HG02870 (cell line): Measurements from ENCODE around the gene TPM2.

Experiments
- ATAC-seq: cut with Tn5 transposase; IDR thresholded peaks from one replicate; pipeline ENCODE4 v1.9.1; 2021; ENCODE audit warnings: mild to moderate bottlenecking, moderate library complexity; ENCODE audit not compliant: unreplicated experiment

The TPM2 gene

GRCh38 chr9:35689542-35690293, at the start of gene TPM2:
TSS of gene TPM2 (minus strand) at chr9:35689925. CDS start at chr9:35689817, 108 bp downstream.
- no peak for ATAC-seq

DNA sequence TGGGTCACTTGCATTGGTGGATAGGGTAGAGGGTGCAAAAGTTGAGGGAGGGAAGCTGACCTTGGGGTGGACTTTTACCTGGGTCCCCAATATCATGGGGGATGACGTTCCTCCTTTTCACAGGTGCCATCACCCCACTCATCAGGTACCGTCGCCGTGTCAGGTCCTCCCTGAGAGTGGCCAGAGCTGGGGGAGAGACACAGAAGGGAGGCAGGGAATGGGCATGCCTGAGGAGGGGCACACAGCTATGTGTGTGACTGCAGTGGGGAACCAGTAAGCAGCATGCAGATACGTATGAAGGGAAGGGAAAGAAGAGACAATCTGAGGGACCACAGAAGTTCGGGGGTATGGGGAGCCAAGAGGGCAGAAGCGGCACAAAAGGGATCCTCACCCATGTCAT, 49.2 kb upstream of the TPM2 start:
- no peak for ATAC-seq

DNA sequence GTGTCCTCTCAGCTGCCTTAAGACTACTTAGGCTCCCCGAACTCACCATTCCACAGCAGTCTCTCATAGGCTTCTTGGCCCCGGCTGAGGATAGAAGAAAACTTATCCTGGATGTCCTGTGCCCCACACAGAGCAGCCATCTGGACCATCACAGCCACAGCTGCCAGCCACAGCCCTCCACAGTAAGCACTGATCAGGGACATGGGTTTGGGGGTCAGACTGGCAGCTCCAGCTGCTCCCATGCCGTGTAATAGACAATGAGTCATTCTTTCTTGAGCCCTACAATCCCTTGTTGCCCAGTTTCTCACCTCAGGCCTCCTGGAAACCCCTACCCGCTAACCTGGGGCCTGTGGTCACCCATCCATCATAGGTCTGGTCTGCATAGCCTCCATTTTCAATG, 48.5 kb upstream of the TPM2 start:
- no peak for ATAC-seq

- ATAC-seq = no peak
Measured at GRCh38 chr9:35737143-35737542, 47.4 kb upstream of the TPM2 start.

DNA sequence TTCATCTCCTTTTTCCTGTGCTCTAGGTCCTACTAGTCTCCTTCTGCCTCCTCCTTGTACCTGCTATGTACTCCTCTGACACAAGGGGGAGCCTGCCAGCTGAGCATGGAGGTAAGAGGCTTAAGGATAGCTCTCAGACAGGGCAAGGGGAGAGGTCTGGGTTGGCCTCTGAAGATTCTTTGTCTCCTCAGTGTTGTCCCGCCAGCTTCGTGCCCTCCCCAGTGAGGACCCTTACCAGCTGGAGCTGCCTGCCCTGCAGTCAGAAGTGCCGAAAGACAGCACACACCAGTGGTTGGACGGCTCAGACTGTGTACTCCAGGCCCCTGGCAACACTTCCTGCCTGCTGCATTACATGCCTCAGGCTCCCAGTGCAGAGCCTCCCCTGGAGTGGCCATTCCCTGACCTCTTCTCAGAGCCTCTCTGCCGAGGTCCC, 46.5 kb upstream of the TPM2 start:
- ATAC-seq = no peak

- no peak for ATAC-seq
Measured at GRCh38 chr9:35734096-35734495, 44.4 kb upstream of the TPM2 start.

- ATAC-seq = peak; percentile 2
Measured at GRCh38 chr9:35732800-35733541, 43.2 kb upstream of the TPM2 start.

GRCh38 chr9:35732185-35732799, 42.6 kb upstream of the TPM2 start, which contains the start of the genes CREB3 and TLN1:
TSS of gene CREB3 (plus strand) at chr9:35732666. CDS start at chr9:35732773, 107 bp downstream.
TSS of gene TLN1 (minus strand) at chr9:35732195. CDS start at chr9:35725694, 6,501 bp downstream.
- ATAC-seq = peak; percentile 76

DNA sequence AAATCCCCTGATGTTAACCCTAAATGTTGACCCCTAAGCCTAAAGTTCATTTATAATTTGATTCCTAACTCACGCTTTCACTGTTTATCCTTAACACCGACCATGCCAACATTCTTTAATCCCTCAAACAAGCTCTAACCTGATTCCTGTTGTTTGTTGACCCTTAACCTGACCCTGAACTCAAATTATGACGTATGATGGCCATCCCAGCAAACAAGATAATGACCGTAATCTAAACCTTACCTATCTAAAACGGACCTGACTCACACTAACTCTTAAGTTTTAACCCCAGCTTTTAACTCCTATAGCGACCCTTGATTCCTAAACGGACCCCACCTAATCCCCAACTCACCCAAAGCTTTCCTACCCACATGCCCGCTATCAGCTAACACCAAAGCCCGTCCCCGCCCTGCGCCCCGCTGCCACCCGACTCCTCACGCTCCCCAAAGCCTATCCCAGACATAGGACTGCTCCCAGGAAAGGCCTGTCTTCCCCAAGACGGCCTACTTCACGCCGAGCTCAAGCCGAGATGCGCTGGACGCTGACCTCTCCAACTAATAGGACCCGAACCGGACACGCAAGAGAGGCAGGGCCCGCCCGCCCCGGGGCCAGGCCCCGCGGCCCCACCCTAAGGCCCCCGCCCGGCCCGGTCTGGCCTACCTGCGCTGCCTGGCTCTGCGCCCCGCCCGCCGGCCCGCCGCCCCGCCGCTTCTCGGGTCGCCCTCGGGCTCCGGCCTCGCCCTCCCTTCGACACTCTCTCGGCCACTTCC, 41.9 kb upstream of the TPM2 start:
- no peak for ATAC-seq

DNA sequence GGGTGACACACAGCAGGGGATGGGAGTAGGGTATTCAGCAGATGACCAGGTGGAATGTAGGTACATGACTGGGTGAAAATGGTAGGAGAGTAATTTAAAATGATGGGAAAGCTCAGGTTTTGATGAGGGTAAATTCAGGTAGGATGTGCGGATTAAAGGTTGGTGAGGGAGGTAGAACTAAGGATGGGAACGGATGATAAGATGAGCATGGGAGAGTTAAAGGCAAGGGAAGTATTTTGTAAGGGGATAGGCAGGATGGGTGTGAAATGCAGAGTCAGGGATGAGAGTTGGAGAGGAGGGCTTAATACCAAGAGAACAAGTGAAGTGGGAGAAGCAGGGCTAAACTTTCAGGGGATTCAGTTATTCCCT, 40.7 kb upstream of the TPM2 start:
- ATAC-seq = no peak

DNA sequence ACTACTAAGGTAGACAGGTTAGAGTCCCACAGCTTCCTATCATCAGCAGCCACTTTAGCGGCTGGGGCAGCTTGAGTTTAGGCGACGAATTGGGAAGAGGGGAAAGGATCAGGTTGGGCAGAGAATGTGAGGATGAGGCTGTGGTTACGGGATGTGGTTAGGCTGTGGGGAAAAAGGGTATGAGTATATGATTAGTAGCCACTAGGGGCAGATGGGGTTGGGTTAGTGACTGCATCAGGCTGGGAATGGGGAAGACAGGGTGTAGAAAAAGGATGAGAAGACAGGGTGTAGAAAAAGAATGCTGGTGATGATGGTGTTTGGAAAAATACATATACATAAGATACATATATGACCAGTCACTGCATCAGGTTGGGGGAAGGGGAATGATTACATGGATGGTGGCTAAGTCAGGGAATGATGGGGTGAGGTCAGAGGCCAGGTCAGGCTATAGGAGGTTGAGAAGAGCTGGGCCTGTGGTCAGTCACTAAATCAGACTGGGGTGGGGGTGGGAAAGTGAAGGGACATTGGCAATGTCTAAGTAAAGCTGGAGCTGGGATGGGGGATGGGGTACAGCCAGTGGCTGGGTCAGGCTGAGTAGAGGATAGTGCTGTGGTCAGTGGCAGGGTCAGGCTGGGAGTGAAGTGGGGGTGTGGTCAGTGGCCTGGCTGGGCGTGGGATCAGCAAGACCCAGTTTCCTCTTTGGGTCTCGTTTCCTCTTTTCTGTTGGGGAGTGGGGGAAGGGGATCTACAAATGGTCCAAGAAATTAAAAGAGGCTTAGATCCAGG, 40.2 kb upstream of the TPM2 start:
- no peak for ATAC-seq

GRCh38 chr9:35729101-35729500, 39.4 kb upstream of the TPM2 start:
- ATAC-seq = no peak

DNA sequence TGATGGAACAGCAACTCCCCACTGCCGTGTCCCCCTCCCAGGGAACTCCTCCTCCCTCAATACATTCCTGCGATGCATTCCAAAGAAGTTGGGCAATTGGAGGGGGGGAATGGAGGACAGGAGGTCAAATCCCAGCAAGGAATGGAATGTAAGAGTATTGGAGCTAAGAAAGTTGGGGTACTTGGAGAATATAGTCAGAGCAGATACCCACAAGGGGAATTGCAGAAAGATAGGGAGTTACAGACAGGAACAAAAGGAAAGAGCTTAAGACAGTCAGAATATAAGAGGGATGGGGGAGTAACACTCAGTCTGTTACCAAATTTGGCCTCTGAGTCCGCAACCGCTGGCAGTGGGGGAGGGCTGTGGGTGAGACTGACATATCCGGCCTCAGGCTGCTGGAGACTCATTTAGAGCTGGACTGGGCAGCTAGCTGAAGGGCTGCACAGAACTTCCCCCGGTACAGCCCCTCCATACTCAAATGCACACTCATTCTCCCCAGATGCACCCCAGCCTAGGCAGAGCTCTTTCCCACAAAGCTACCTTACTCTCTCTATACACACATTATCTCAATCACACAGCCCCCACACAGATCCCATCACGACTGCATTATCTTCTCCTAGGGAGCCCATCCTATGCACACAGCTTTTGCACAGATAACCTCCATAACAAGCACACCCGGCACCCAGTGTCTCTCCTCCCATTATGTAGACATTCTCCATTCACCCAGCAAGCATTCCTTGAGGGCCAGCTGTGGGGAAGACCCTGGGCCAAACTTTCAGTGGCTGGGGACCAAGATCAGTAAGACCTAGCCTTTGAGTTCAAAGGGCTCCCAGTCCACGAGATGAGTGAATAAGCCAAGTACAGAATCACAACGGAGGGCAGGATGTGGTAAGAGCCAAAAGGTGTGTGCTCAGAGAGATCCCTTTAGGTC, 38.6 kb upstream of the TPM2 start:
- ATAC-seq = no peak

- ATAC-seq = no peak
Measured at GRCh38 chr9:35727676-35728040, 37.9 kb upstream of the TPM2 start.

- ATAC-seq = no peak
Measured at GRCh38 chr9:35726931-35727330, 37.2 kb upstream of the TPM2 start.

- no peak for ATAC-seq
Measured at GRCh38 chr9:35725362-35725761, 35.6 kb upstream of the TPM2 start.

DNA sequence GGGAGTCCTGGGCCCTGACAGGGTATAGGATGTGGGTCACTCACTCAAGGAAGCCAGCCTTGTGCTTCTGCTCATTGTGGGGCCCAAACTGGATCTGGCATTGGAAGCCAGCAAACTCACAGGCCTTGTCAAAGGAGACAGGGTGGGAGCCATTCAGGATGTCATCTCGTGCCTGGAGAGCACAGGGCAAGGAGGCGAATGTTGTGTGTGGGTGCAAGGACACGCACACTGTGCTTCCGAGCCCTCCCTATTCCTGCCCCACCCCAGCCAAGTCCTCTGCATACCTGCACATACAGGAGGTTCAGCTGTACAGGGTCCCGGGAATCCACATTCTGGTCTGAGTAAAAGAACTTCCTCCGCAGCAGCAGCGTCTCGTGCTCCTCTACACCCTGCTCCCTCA, 34.2 kb upstream of the TPM2 start:
- ATAC-seq = no peak

GRCh38 chr9:35723426-35723825, 33.7 kb upstream of the TPM2 start:
- ATAC-seq = no peak

- ATAC-seq = no peak
Measured at GRCh38 chr9:35719546-35719945, 29.8 kb upstream of the TPM2 start.
